Stimulated activated naive B cell treated with anti-CD40 and anti-IgM and Interleukin-4, amounts not matched to agents 10 μg/mL and 1 μg/mL and 100 μg/mL, for 72 hours (primary cell): ENCODE results near the gene DCAF7.

Experiments used
- ATAC-seq, 2 donors: fragments of 150-1000 bp; cut with Tn5 transposase; replicated peaks; 2 replicates each; pipeline ENCODE4 v1.10.0; 2021; ENCODE audit warnings: moderate library complexity in 1 of 2
- DNase-seq: peaks from one replicate; pipeline ENCODE4 v3.0.0; 2021
- H3K27ac Mint-ChIP-seq: one replicate; pipeline ENCODE4 v1.8.0; 2022; ENCODE audit warnings: mild to moderate bottlenecking, mixed read lengths
- H3K27me3 Mint-ChIP-seq, 2 donors: one replicate each; pipeline ENCODE4 v1.8.0; 2022; ENCODE audit warnings: mixed read lengths in 2 of 2
- H3K36me3 Mint-ChIP-seq, 2 donors: one replicate each; pipeline ENCODE4 v1.8.0; 2022; ENCODE audit warnings: mixed read lengths in 2 of 2, mild to moderate bottlenecking in 1 of 2
- H3K4me1 Mint-ChIP-seq, 2 donors: one replicate each; pipeline ENCODE4 v1.8.0; 2022; ENCODE audit warnings: mixed read lengths in 2 of 2, mild to moderate bottlenecking in 1 of 2
- H3K4me3 Mint-ChIP-seq, 2 donors: one replicate each; pipeline ENCODE4 v1.8.0; 2022; ENCODE audit warnings: mild to moderate bottlenecking in 2 of 2, mixed read lengths in 2 of 2, moderate library complexity in 1 of 2
- H3K9me3 Mint-ChIP-seq, 2 donors: one replicate each; pipeline ENCODE4 v1.8.0; 2022; ENCODE audit warnings: mixed read lengths in 2 of 2, mild to moderate bottlenecking in 1 of 2

DCAF7 gene

GRCh38 chr17:63631062-63631461 is 80.8 kb downstream of the DCAF7 start:
- Mint-ChIP-seq H3K36me3 (peaks cover 12 to 15% of the 10 kb centered on the region in 2 donors), H3K4me3 (no peak overlapping the region), H3K9me3 (no peaks in the 10 kb centered on the region), H3K27me3 (no peaks in the 10 kb centered on the region), H3K27ac (peak overlapping the region; percentile 39), H3K4me1 (peaks cover 22 to 27% of the 10 kb centered on the region in 2 donors)
- ATAC-seq (peak in 1 of 2 donors; percentile 42), DNase-seq (no peak)

GRCh38 chr17:63631626-63632025 is 81.3 kb downstream of the DCAF7 start:
- ATAC-seq (no peak), DNase-seq (no peak)
- no peaks in the 10 kb centered on the region for H3K9me3 Mint-ChIP-seq
- no peaks in the 10 kb centered on the region for H3K27me3 Mint-ChIP-seq
- no peak overlapping the region for H3K4me3 Mint-ChIP-seq
- no peak overlapping the region for H3K27ac Mint-ChIP-seq
- peaks cover 20 to 21% of the 10 kb centered on the region in 2 donors for H3K4me1 Mint-ChIP-seq
- peaks cover 18 to 21% of the 10 kb centered on the region in 2 donors for H3K36me3 Mint-ChIP-seq

- Mint-ChIP-seq H3K4me1 (peaks cover 13 to 14% of the 10 kb centered on the region in 2 donors), H3K4me3 (no peak overlapping the region), H3K27ac (no peak overlapping the region), H3K27me3 (no peaks in the 10 kb centered on the region), H3K9me3 (no peaks in the 10 kb centered on the region), H3K36me3 (peaks cover 20 to 24% of the 10 kb centered on the region in 2 donors)
- DNase-seq, result no peak
- no peak for ATAC-seq
These were observed 83.5 kb downstream of the DCAF7 start for GRCh38 chr17:63633742-63634141.

- H3K27me3 Mint-ChIP-seq, result no peaks in the 10 kb centered on the region
- DNase-seq, result no peak
- H3K4me1 Mint-ChIP-seq, result peaks cover 13 to 14% of the 10 kb centered on the region in 2 donors
- H3K4me3 Mint-ChIP-seq, result no peak overlapping the region
- H3K9me3 Mint-ChIP-seq, result no peaks in the 10 kb centered on the region
- no peak overlapping the region for H3K27ac Mint-ChIP-seq
- H3K36me3 Mint-ChIP-seq, result peaks cover 22 to 25% of the 10 kb centered on the region in 2 donors
- ATAC-seq, result no peak
These were observed 83.9 kb downstream of the DCAF7 start for GRCh38 chr17:63634163-63634562.

- DNase-seq, result no peak
- Mint-ChIP-seq H3K27me3 (no peaks in the 10 kb centered on the region), H3K4me3 (no peak overlapping the region), H3K27ac (no peak overlapping the region), H3K9me3 (no peaks in the 10 kb centered on the region), H3K36me3 (peaks cover 22 to 27% of the 10 kb centered on the region in 2 donors), H3K4me1 (peaks cover 13 to 14% of the 10 kb centered on the region in 2 donors)
- ATAC-seq, result no peak
These were observed 84.5 kb downstream of the DCAF7 start for GRCh38 chr17:63634816-63635215.

GRCh38 chr17:63635290-63635689 is 85.0 kb downstream of the DCAF7 start:
- peaks cover 22 to 27% of the 10 kb centered on the region in 2 donors for H3K36me3 Mint-ChIP-seq
- DNase-seq, result no peak
- no peak overlapping the region for H3K4me3 Mint-ChIP-seq
- H3K9me3 Mint-ChIP-seq, result no peaks in the 10 kb centered on the region
- no peak for ATAC-seq
- H3K27me3 Mint-ChIP-seq, result no peaks in the 10 kb centered on the region
- H3K27ac Mint-ChIP-seq, result no peak overlapping the region
- H3K4me1 Mint-ChIP-seq, result peaks cover 13 to 14% of the 10 kb centered on the region in 2 donors

GRCh38 chr17:63635787-63636186 is 85.5 kb downstream of the DCAF7 start:
- peaks cover 22 to 27% of the 10 kb centered on the region in 2 donors for H3K36me3 Mint-ChIP-seq

GRCh38 chr17:63639125-63639524 is 88.8 kb downstream of the DCAF7 start:
- DNase-seq (no peak), ATAC-seq (no peak)
- Mint-ChIP-seq H3K4me3 (no peak overlapping the region), H3K36me3 (peaks cover 18 to 22% of the 10 kb centered on the region in 2 donors), H3K27ac (no peak overlapping the region), H3K9me3 (no peaks in the 10 kb centered on the region), H3K27me3 (no peaks in the 10 kb centered on the region), H3K4me1 (peaks cover 7 to 10% of the 10 kb centered on the region in 2 donors)

More at GRCh38 chr17:63635787-63636186, 85.5 kb downstream of the DCAF7 start:
- Mint-ChIP-seq H3K27ac (no peak overlapping the region), H3K9me3 (no peaks in the 10 kb centered on the region), H3K27me3 (no peaks in the 10 kb centered on the region), H3K4me3 (no peak overlapping the region), H3K4me1 (peaks cover 10 to 13% of the 10 kb centered on the region in 2 donors)
- no peak for ATAC-seq
- no peak for DNase-seq

GRCh38 chr17:63640038-63640437 is 89.8 kb downstream of the DCAF7 start:
- H3K4me3 Mint-ChIP-seq, result no peak overlapping the region
- DNase-seq (no peak), ATAC-seq (no peak)
- H3K4me1 Mint-ChIP-seq, result peaks cover 13 to 14% of the 10 kb centered on the region in 2 donors
- H3K9me3 Mint-ChIP-seq, result no peaks in the 10 kb centered on the region
- H3K36me3 Mint-ChIP-seq, result peaks cover 21 to 24% of the 10 kb centered on the region in 2 donors
- H3K27ac Mint-ChIP-seq, result no peak overlapping the region
- no peaks in the 10 kb centered on the region for H3K27me3 Mint-ChIP-seq

- Mint-ChIP-seq H3K9me3 (no peaks in the 10 kb centered on the region), H3K36me3 (peaks cover 9 to 10% of the 10 kb centered on the region in 2 donors), H3K4me1 (peaks cover 30 to 31% of the 10 kb centered on the region in 2 donors), H3K27me3 (no peaks in the 10 kb centered on the region), H3K4me3 (no peak overlapping the region), H3K27ac (no peak overlapping the region)
- no peak for DNase-seq
- no peak for ATAC-seq
These were observed 91.6 kb downstream of the DCAF7 start for GRCh38 chr17:63641692-63642448.
